Measurements from ENCODE around the gene PSMD2. TPM values are rescaled to one million over a fixed set of nuclear protein-coding genes. Genes with fewer than 3 reads are reported as not detected.
"Not testable (repeated sequence)": the region's sequence is repeated elsewhere in the genome, so short reads cannot be mapped to it uniquely, and the experiment has no call there.

PSMD2 gene
- total RNA-seq, 1 donor from 2014 or later = 259 TPM

- H3K9ac ChIP-seq (ENCODE audit: low read depth in 1 of 3, low read length in 3 of 3) = no peak overlapping the region
- H3K36me3 ChIP-seq (ENCODE audit: control insufficient read depth in 3 of 3, insufficient read depth in 3 of 3, low read length in 3 of 3) = peaks cover 0 to 5% (median 0%) of the 10 kb centered on the region in 3 donors
- no peak overlapping the region for H3K4me3 ChIP-seq (ENCODE audit: low read length in 3 of 3)
- peaks cover 40 to 58% (median 44%) of the 10 kb centered on the region in 3 donors for H3K27me3 ChIP-seq (ENCODE audit: control insufficient read depth in 3 of 3, insufficient read depth in 3 of 3, low read length in 3 of 3)
- peaks cover 13 to 24% (median 19%) of the 10 kb centered on the region in 3 donors for H3K4me1 ChIP-seq (ENCODE audit: control insufficient read depth in 3 of 3, insufficient read depth in 3 of 3, low read length in 3 of 3)
- no peaks in the 10 kb centered on the region for H3K9me3 ChIP-seq (ENCODE audit: control insufficient read depth in 3 of 3, low read length in 3 of 3)
- no peak overlapping the region for H3K27ac ChIP-seq (ENCODE audit: low read depth, low read length)
These were observed 38.2 kb upstream of the PSMD2 start for GRCh38 chr3:184260724-184261269.

- H3K36me3 ChIP-seq (ENCODE audit: control insufficient read depth in 3 of 3, insufficient read depth in 3 of 3, low read length in 3 of 3) = peaks cover 0 to 5% (median 0%) of the 10 kb centered on the region in 3 donors
- H3K4me3 ChIP-seq (ENCODE audit: low read length in 3 of 3) = peak within 1 kb of the TSS; percentile 9 to 58 (median 49)
- peaks cover 13 to 24% (median 19%) of the 10 kb centered on the region in 3 donors for H3K4me1 ChIP-seq (ENCODE audit: control insufficient read depth in 3 of 3, insufficient read depth in 3 of 3, low read length in 3 of 3)
- H3K9ac ChIP-seq (ENCODE audit: low read depth in 1 of 3, low read length in 3 of 3) = no peak within 1 kb of the TSS
- H3K27ac ChIP-seq (ENCODE audit: low read depth, low read length) = no peak within 1 kb of the TSS
- peaks cover 40 to 58% (median 44%) of the 10 kb centered on the region in 3 donors for H3K27me3 ChIP-seq (ENCODE audit: control insufficient read depth in 3 of 3, insufficient read depth in 3 of 3, low read length in 3 of 3)
- no peaks in the 10 kb centered on the region for H3K9me3 ChIP-seq (ENCODE audit: control insufficient read depth in 3 of 3, low read length in 3 of 3)
These were observed 37.7 kb upstream of the PSMD2 start, which contains the start of gene CAMK2N2 for GRCh38 chr3:184261270-184261853. TSS of gene CAMK2N2 (minus strand) at chr3:184261553. CDS start at chr3:184261285, 268 bp downstream.

GRCh38 chr3:184261854-184262763 lies 36.9 kb upstream of the PSMD2 start:
- H3K4me3 ChIP-seq (ENCODE audit: low read length in 3 of 3) = peak overlapping the region; percentile 9 to 58 (median 49)
- peaks cover 0 to 5% (median 0%) of the 10 kb centered on the region in 3 donors for H3K36me3 ChIP-seq (ENCODE audit: control insufficient read depth in 3 of 3, insufficient read depth in 3 of 3, low read length in 3 of 3)
- H3K9ac ChIP-seq (ENCODE audit: low read depth in 1 of 3, low read length in 3 of 3) = no peak overlapping the region
- no peak overlapping the region for H3K27ac ChIP-seq (ENCODE audit: low read depth, low read length)
- no peaks in the 10 kb centered on the region for H3K9me3 ChIP-seq (ENCODE audit: control insufficient read depth in 3 of 3, low read length in 3 of 3)
- peaks cover 40 to 58% (median 44%) of the 10 kb centered on the region in 3 donors for H3K27me3 ChIP-seq (ENCODE audit: control insufficient read depth in 3 of 3, insufficient read depth in 3 of 3, low read length in 3 of 3)
- H3K4me1 ChIP-seq (ENCODE audit: control insufficient read depth in 3 of 3, insufficient read depth in 3 of 3, low read length in 3 of 3) = peaks cover 13 to 24% (median 19%) of the 10 kb centered on the region in 3 donors

- Histone ChIP-seq H3K27me3 (ENCODE audit: control insufficient read depth in 3 of 3, insufficient read depth in 3 of 3, low read length in 3 of 3) (peaks cover 40 to 57% (median 44%) of the 10 kb centered on the region in 3 donors), H3K36me3 (ENCODE audit: control insufficient read depth in 3 of 3, insufficient read depth in 3 of 3, low read length in 3 of 3) (peaks cover 0 to 5% (median 0%) of the 10 kb centered on the region in 3 donors), H3K4me3 (ENCODE audit: low read length in 3 of 3) (peak overlapping the region in 1 of 3 donors; percentile 43), H3K4me1 (ENCODE audit: control insufficient read depth in 3 of 3, insufficient read depth in 3 of 3, low read length in 3 of 3) (peaks cover 13 to 24% (median 19%) of the 10 kb centered on the region in 3 donors), H3K9ac (ENCODE audit: low read depth in 1 of 3, low read length in 3 of 3) (no peak overlapping the region), H3K27ac (ENCODE audit: low read depth, low read length) (no peak overlapping the region), H3K9me3 (ENCODE audit: control insufficient read depth in 3 of 3, low read length in 3 of 3) (no peaks in the 10 kb centered on the region)
These were observed 36.3 kb upstream of the PSMD2 start for GRCh38 chr3:184262764-184263179.

GRCh38 chr3:184267249-184267648 lies 31.8 kb upstream of the PSMD2 start:
- H3K27ac ChIP-seq (ENCODE audit: low read depth, low read length); H3K36me3 ChIP-seq (ENCODE audit: control insufficient read depth in 3 of 3, insufficient read depth in 3 of 3, low read length in 3 of 3); H3K4me1 ChIP-seq (ENCODE audit: control insufficient read depth in 3 of 3, insufficient read depth in 3 of 3, low read length in 3 of 3); H3K9ac ChIP-seq (ENCODE audit: low read depth in 1 of 3, low read length in 3 of 3); H3K9me3 ChIP-seq (ENCODE audit: control insufficient read depth in 3 of 3, low read length in 3 of 3); H3K4me3 ChIP-seq (ENCODE audit: low read length in 3 of 3): not testable (repeated sequence)
- peaks cover 12 to 22% (median 14%) of the 10 kb centered on the region in 3 donors for H3K27me3 ChIP-seq (ENCODE audit: control insufficient read depth in 3 of 3, insufficient read depth in 3 of 3, low read length in 3 of 3)

GRCh38 chr3:184272269-184272668 lies 26.8 kb upstream of the PSMD2 start:
- Histone ChIP-seq H3K4me1 (ENCODE audit: control insufficient read depth in 3 of 3, insufficient read depth in 3 of 3, low read length in 3 of 3) (peaks cover 0 to 2% (median 0%) of the 10 kb centered on the region in 3 donors), H3K27ac (ENCODE audit: low read depth, low read length) (no peak overlapping the region), H3K4me3 (ENCODE audit: low read length in 3 of 3) (no peak overlapping the region), H3K9me3 (ENCODE audit: control insufficient read depth in 3 of 3, low read length in 3 of 3) (no peaks in the 10 kb centered on the region), H3K9ac (ENCODE audit: low read depth in 1 of 3, low read length in 3 of 3) (no peak overlapping the region), H3K27me3 (ENCODE audit: control insufficient read depth in 3 of 3, insufficient read depth in 3 of 3, low read length in 3 of 3) (peaks cover 19 to 33% (median 23%) of the 10 kb centered on the region in 3 donors), H3K36me3 (ENCODE audit: control insufficient read depth in 3 of 3, insufficient read depth in 3 of 3, low read length in 3 of 3) (no peaks in the 10 kb centered on the region)

- peaks cover 0 to 2% (median 0%) of the 10 kb centered on the region in 3 donors for H3K4me1 ChIP-seq (ENCODE audit: control insufficient read depth in 3 of 3, insufficient read depth in 3 of 3, low read length in 3 of 3)
- H3K27ac ChIP-seq (ENCODE audit: low read depth, low read length) = no peak overlapping the region
- no peaks in the 10 kb centered on the region for H3K9me3 ChIP-seq (ENCODE audit: control insufficient read depth in 3 of 3, low read length in 3 of 3)
- peaks cover 26 to 40% (median 30%) of the 10 kb centered on the region in 3 donors for H3K27me3 ChIP-seq (ENCODE audit: control insufficient read depth in 3 of 3, insufficient read depth in 3 of 3, low read length in 3 of 3)
- no peaks in the 10 kb centered on the region for H3K36me3 ChIP-seq (ENCODE audit: control insufficient read depth in 3 of 3, insufficient read depth in 3 of 3, low read length in 3 of 3)
- H3K9ac ChIP-seq (ENCODE audit: low read depth in 1 of 3, low read length in 3 of 3) = peak overlapping the region in 1 of 3 donors; percentile 51
- H3K4me3 ChIP-seq (ENCODE audit: low read length in 3 of 3) = peak overlapping the region in 1 of 3 donors; percentile 29
These were observed 23.7 kb upstream of the PSMD2 start for GRCh38 chr3:184275381-184275701.

GRCh38 chr3:184275961-184276910 lies 22.8 kb upstream of the PSMD2 start, which contains the start of gene ECE2:
TSS of gene ECE2 (plus strand) at chr3:184276022. CDS start at chr3:184276154, 132 bp downstream.
- Histone ChIP-seq H3K27ac (ENCODE audit: low read depth, low read length) (no peak within 1 kb of the TSS), H3K27me3 (ENCODE audit: control insufficient read depth in 3 of 3, insufficient read depth in 3 of 3, low read length in 3 of 3) (peaks cover 26 to 40% (median 30%) of the 10 kb centered on the region in 3 donors), H3K9me3 (ENCODE audit: control insufficient read depth in 3 of 3, low read length in 3 of 3) (no peaks in the 10 kb centered on the region), H3K9ac (ENCODE audit: low read depth in 1 of 3, low read length in 3 of 3) (peak within 1 kb of the TSS in 1 of 3 donors; percentile 51), H3K36me3 (ENCODE audit: control insufficient read depth in 3 of 3, insufficient read depth in 3 of 3, low read length in 3 of 3) (no peaks in the 10 kb centered on the region), H3K4me3 (ENCODE audit: low read length in 3 of 3) (peak within 1 kb of the TSS in 1 of 3 donors; percentile 29), H3K4me1 (ENCODE audit: control insufficient read depth in 3 of 3, insufficient read depth in 3 of 3, low read length in 3 of 3) (peaks cover 0 to 2% (median 0%) of the 10 kb centered on the region in 3 donors)

GRCh38 chr3:184277366-184277765 lies 21.7 kb upstream of the PSMD2 start:
- Histone ChIP-seq H3K36me3 (ENCODE audit: control insufficient read depth in 3 of 3, insufficient read depth in 3 of 3, low read length in 3 of 3) (no peaks in the 10 kb centered on the region), H3K9me3 (ENCODE audit: control insufficient read depth in 3 of 3, low read length in 3 of 3) (no peaks in the 10 kb centered on the region), H3K9ac (ENCODE audit: low read depth in 1 of 3, low read length in 3 of 3) (no peak overlapping the region), H3K4me1 (ENCODE audit: control insufficient read depth in 3 of 3, insufficient read depth in 3 of 3, low read length in 3 of 3) (peaks cover 0 to 2% (median 0%) of the 10 kb centered on the region in 3 donors), H3K27me3 (ENCODE audit: control insufficient read depth in 3 of 3, insufficient read depth in 3 of 3, low read length in 3 of 3) (peaks cover 26 to 40% (median 30%) of the 10 kb centered on the region in 3 donors), H3K4me3 (ENCODE audit: low read length in 3 of 3) (no peak overlapping the region), H3K27ac (ENCODE audit: low read depth, low read length) (no peak overlapping the region)
